Neural cell (in vitro differentiated cells): ENCODE data around the gene LRSAM1.

ENCODE experiments used
- EP300 ChIP-seq: fragments of 450-650 bp; conservative IDR thresholded peaks from 2 replicates; pipeline ENCODE4 v1.6.1; 2014; ENCODE audit warnings: antibody characterized with exemption, mild to moderate bottlenecking, moderate library complexity; ENCODE audit not compliant: poor library complexity, severe bottlenecking
- EZH2 ChIP-seq: fragments of 200-600, 300-800 bp; shearing (Covaris generic), sonication (generic); IDR thresholded peaks from 2 replicates; pipeline ENCODE4 v1.6.1; 2014; ENCODE audit warnings: antibody characterized with exemption, low read length, borderline replicate concordance, mild to moderate bottlenecking; ENCODE audit not compliant: insufficient read depth, poor library complexity, severe bottlenecking
- MXI1 ChIP-seq: fragments of 450-650 bp; conservative IDR thresholded peaks from 2 replicates; pipeline ENCODE4 v1.6.1; 2014; ENCODE audit warnings: antibody characterized with exemption, mild to moderate bottlenecking; ENCODE audit not compliant: poor library complexity, severe bottlenecking
- POLR2AphosphoS5 ChIP-seq: IDR thresholded peaks from 2 replicates; pipeline ENCODE4 v1.6.1; 2012
- RAD21 ChIP-seq: fragments of 450-650 bp; conservative IDR thresholded peaks from 2 replicates; pipeline ENCODE4 v1.6.1; 2014; ENCODE audit warnings: antibody characterized with exemption, mild to moderate bottlenecking, moderate library complexity
- REST ChIP-seq: IDR thresholded peaks from 2 replicates; pipeline ENCODE4 v1.6.1; 2012; ENCODE audit warnings: borderline replicate concordance
- SMC3 ChIP-seq: fragments of 450-650 bp; conservative IDR thresholded peaks from 2 replicates; pipeline ENCODE4 v1.6.1; 2014; ENCODE audit warnings: antibody characterized with exemption, mild to moderate bottlenecking, moderate library complexity; ENCODE audit not compliant: poor library complexity
- TAF1 ChIP-seq: IDR thresholded peaks from 2 replicates; pipeline ENCODE4 v1.6.1; 2012; ENCODE audit warnings: low read depth
- TF ChIP-seq, protein P1 (sequence below): fragments of 450-650 bp; IDR thresholded peaks from 2 replicates; pipeline ENCODE4 v1.5.1; 2014; ENCODE audit warnings: antibody characterized with exemption, mild to moderate bottlenecking, moderate library complexity; ENCODE audit not compliant: poor library complexity, severe bottlenecking

DNA sequence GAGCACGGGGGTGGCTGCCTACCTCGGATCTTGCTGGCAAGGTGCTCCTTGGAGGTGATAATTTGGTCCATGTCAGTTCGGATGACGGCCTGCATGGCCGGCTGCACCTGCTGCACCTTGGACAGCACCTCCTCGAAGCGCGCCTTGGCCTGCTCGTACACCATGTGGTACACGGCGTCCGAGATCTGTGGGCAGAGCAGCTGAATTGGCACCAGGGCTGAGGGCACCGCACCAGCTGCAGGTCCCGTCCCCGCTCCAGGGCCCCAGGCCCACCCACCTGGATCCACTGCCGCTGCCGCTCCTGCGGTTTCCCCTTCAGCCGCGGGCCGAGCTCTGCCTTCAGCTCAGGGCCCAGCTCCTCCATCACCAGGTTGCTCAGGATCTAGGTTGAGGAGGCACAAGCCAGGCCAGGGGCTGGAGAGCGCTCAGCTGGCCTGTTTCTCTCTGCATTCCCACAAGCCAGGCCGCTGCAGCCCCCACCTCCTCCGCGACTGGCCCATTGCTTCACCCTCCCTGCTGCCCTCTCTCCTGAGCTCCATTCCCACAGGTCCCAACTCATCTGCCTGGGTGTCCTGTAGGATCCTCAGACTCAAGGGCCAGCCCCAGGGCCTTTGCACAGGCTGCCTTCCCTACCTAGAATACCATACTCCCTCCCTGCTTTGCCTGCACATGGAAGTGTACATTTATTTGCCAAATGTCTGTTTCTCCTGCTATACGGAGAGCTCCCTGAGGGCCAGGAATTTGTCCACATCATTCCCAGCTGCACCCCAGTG, 65.7 kb downstream of the LRSAM1 start:
- no peak for TF ChIP-seq RAD21
- TF ChIP-seq, protein P1, sequence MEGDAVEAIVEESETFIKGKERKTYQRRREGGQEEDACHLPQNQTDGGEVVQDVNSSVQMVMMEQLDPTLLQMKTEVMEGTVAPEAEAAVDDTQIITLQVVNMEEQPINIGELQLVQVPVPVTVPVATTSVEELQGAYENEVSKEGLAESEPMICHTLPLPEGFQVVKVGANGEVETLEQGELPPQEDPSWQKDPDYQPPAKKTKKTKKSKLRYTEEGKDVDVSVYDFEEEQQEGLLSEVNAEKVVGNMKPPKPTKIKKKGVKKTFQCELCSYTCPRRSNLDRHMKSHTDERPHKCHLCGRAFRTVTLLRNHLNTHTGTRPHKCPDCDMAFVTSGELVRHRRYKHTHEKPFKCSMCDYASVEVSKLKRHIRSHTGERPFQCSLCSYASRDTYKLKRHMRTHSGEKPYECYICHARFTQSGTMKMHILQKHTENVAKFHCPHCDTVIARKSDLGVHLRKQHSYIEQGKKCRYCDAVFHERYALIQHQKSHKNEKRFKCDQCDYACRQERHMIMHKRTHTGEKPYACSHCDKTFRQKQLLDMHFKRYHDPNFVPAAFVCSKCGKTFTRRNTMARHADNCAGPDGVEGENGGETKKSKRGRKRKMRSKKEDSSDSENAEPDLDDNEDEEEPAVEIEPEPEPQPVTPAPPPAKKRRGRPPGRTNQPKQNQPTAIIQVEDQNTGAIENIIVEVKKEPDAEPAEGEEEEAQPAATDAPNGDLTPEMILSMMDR, result no peak
- no peak for TF ChIP-seq REST
- TF ChIP-seq POLR2AphosphoS5, result no peak
- TF ChIP-seq EP300, result no peak
- TF ChIP-seq EZH2, result no peak
- no peak for TF ChIP-seq MXI1
- no peak for TF ChIP-seq TAF1
- no peak for TF ChIP-seq SMC3
